PC-3 (cell line): ENCODE measurements around the gene ADAMTS3. TPM values are rescaled to one million over a fixed set of nuclear protein-coding genes. Genes with fewer than 3 reads are reported as not detected.

Source experiments
- ATAC-seq: fragments of 200-7000 bp; cut with Tn5 transposase; 2 replicates; pipeline ENCODE4 v1.9.1; 2020; ENCODE audit warnings: mild to moderate bottlenecking, moderate library complexity
- BruUV-seq: library from RNA; stranded (reverse); fragments of 400-500 nt; replicated peaks from 2 replicates; lab custom pipeline; 2021; lab: Mats Ljungman, UMichigan
- CTCF ChIA-PET: fragments of 300-600 bp; sonication (Branson Sonifier 250); formaldehyde crosslinking; loops from one replicate; lab custom pipeline; 2022; ENCODE audit warnings: antibody characterized with exemption; lab: Charles Lee
- POLR2A ChIA-PET: fragments of 300-600 bp; sonication (Branson Sonifier 250); formaldehyde crosslinking; loops from one replicate; lab custom pipeline; 2022; ENCODE audit warnings: antibody characterized with exemption; ENCODE audit not compliant: unreplicated experiment; lab: Charles Lee
- DNase-seq: peaks from one replicate; pipeline ENCODE4 v3.0.0-alpha.2; 2015
- H2AFZ ChIP-seq: fragments of 300-600 bp; sonication (generic); 2 replicates; pipeline ENCODE4 v1.6.0; 2016; ENCODE audit warnings: antibody characterized with exemption, low read length
- H3F3A ChIP-seq: fragments of 300-600 bp; sonication (generic); one replicate; pipeline ENCODE4 v1.6.0; 2017; ENCODE audit warnings: antibody characterized with exemption, low read length, control low read depth, mild to moderate bottlenecking; ENCODE audit not compliant: unreplicated experiment
- H3K27ac ChIP-seq: fragments of 300-600 bp; sonication (generic); 2 replicates; pipeline ENCODE4 v1.5.1; 2016; ENCODE audit warnings: mild to moderate bottlenecking, low read length
- H3K27me3 ChIP-seq: fragments of 300-600 bp; sonication (generic); 2 replicates; pipeline ENCODE4 v1.6.1; 2016; ENCODE audit warnings: low read length, mixed read lengths
- H3K36me3 ChIP-seq: fragments of 300-600 bp; sonication (generic); 2 replicates; pipeline ENCODE4 v1.6.1; 2016; ENCODE audit warnings: low read depth, mixed run types, low read length, mixed read lengths
- H3K4me1 ChIP-seq: fragments of 300-600 bp; sonication (generic); 2 replicates; pipeline ENCODE4 v1.5.1; 2016; ENCODE audit warnings: low read length; ENCODE audit not compliant: insufficient read depth
- H3K4me2 ChIP-seq: fragments of 300-600 bp; sonication (generic); 2 replicates; pipeline ENCODE4 v1.6.0; 2016; ENCODE audit warnings: low read length
- H3K4me3 ChIP-seq: fragments of 300-600 bp; sonication (generic); 2 replicates; pipeline ENCODE4 v1.5.1; 2016; ENCODE audit warnings: mild to moderate bottlenecking, low read length, mixed read lengths
- H3K79me2 ChIP-seq: fragments of 300-600 bp; sonication (generic); 2 replicates; pipeline ENCODE4 v1.6.1; 2017; ENCODE audit warnings: low read length, mixed read lengths
- H3K9ac ChIP-seq: fragments of 300-600 bp; sonication (generic); 2 replicates; pipeline ENCODE4 v1.6.0; 2016; ENCODE audit warnings: mild to moderate bottlenecking, low read length
- H3K9me2 ChIP-seq: fragments of 300-600 bp; sonication (generic); replicated peaks from 2 replicates; pipeline ENCODE4 v1.6.1; 2016; ENCODE audit warnings: mixed run types, low read length, mixed read lengths
- H3K9me3 ChIP-seq: fragments of 300-600 bp; sonication (generic); 2 replicates; pipeline ENCODE4 v1.6.1; 2016; ENCODE audit warnings: low read length, mixed read lengths
- H4K20me1 ChIP-seq: fragments of 300-600 bp; sonication (generic); 2 replicates; pipeline ENCODE4 v1.6.1; 2016; ENCODE audit warnings: low read length, mixed read lengths
- EZH2 ChIP-seq: fragments of 300-600 bp; sonication (generic); IDR thresholded peaks from one replicate; pipeline ENCODE4 v1.6.1; 2017; ENCODE audit warnings: antibody characterized with exemption, mild to moderate bottlenecking, low read length; ENCODE audit not compliant: unreplicated experiment
- EZH2phosphoT487 ChIP-seq: fragments of 300-600 bp; sonication (generic); IDR thresholded peaks from 2 replicates; pipeline ENCODE4 v1.6.1; 2018; ENCODE audit warnings: mild to moderate bottlenecking, antibody characterized with exemption, low read length, borderline replicate concordance
- intact Hi-C: fragments of 100-400 bp; cut with micrococcal nuclease; formaldehyde crosslinking; loops from 2 replicates; pipeline ENCODE4 v1.9.0; 2023
- total RNA-seq: library from RNA; depleted of rRNA; stranded (reverse); fragments of >200 nt; gene quantifications from 2 replicates; pipeline ENCODE4 v1.2.3, GENCODE V29; 2014
- TF ChIP-seq, protein P1 (sequence below): fragments of 300-600 bp; sonication (generic); conservative IDR thresholded peaks from 2 replicates; pipeline ENCODE4 v1.5.1; 2017; ENCODE audit warnings: antibody characterized with exemption, low read depth, mild to moderate bottlenecking, low read length

The ADAMTS3 gene
- total RNA-seq, 1 experiment from 2014 or later: 3.5 TPM

GRCh38 chr4:72446353-72447055 lies 122.5 kb downstream of the ADAMTS3 start:
- Histone ChIP-seq H4K20me1 (no peaks in the 10 kb centered on the region), H3K79me2 (no peaks in the 10 kb centered on the region), H3K27ac (no peak overlapping the region), H3K36me3 (no peaks in the 10 kb centered on the region), H3K9me3 (no peaks in the 10 kb centered on the region), H2AFZ (0 out of 2 replicates have a peak overlapping the region, but pooled peaks have one; percentile 11), H3F3A (no peaks in the 10 kb centered on the region), H3K27me3 (no peaks in the 10 kb centered on the region), H3K4me1 (0 out of 2 replicates have a peak, but pooled peaks cover 6% of the 10 kb centered on the region), H3K4me2 (no peak overlapping the region), H3K9ac (no peak overlapping the region), H3K9me2 (no peaks in the 10 kb centered on the region), H3K4me3 (no peak overlapping the region)
- ATAC-seq (peak; percentile 71), DNase-seq (peak; percentile 57)
- intact Hi-C loops: no loop called here
- CTCF ChIA-PET: no interaction called here
- POLR2A ChIA-PET: no interaction called here
- TF ChIP-seq EZH2phosphoT487 (no peak), EZH2 (no peak)
- TF ChIP-seq, protein P1, sequence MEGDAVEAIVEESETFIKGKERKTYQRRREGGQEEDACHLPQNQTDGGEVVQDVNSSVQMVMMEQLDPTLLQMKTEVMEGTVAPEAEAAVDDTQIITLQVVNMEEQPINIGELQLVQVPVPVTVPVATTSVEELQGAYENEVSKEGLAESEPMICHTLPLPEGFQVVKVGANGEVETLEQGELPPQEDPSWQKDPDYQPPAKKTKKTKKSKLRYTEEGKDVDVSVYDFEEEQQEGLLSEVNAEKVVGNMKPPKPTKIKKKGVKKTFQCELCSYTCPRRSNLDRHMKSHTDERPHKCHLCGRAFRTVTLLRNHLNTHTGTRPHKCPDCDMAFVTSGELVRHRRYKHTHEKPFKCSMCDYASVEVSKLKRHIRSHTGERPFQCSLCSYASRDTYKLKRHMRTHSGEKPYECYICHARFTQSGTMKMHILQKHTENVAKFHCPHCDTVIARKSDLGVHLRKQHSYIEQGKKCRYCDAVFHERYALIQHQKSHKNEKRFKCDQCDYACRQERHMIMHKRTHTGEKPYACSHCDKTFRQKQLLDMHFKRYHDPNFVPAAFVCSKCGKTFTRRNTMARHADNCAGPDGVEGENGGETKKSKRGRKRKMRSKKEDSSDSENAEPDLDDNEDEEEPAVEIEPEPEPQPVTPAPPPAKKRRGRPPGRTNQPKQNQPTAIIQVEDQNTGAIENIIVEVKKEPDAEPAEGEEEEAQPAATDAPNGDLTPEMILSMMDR: no peak
- no TSS peak for BruUV-seq

DNA sequence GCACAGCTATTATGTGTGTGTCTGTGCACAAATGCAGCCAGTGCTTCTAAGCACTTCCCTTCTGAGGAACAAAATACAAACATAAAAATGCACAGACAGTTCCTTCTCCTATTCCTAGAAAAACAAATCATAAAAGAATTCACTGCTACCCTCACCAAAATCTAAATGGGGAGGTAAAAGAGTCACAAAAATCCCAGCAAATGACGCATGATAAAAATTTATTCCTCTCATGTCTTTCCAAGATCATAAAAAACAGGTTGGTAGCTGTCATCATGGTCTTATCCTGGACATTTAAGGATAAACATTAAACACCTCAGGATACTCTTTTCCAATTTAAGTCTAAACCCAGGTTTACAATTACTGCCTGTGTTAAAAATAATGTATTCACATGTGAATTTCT lies 124.9 kb downstream of the ADAMTS3 start:
- TF ChIP-seq EZH2phosphoT487: no peak
- TF ChIP-seq EZH2: no peak
- TF ChIP-seq, protein P1: no peak
- Histone ChIP-seq H3K9ac (no peak overlapping the region), H3K4me2 (no peak overlapping the region), H3K4me3 (no peak overlapping the region), H4K20me1 (no peaks in the 10 kb centered on the region), H3K27ac (no peak overlapping the region), H3F3A (no peaks in the 10 kb centered on the region), H3K79me2 (no peaks in the 10 kb centered on the region), H3K4me1 (0 out of 2 replicates have a peak, but pooled peaks cover 6% of the 10 kb centered on the region), H3K9me3 (no peaks in the 10 kb centered on the region), H3K36me3 (no peaks in the 10 kb centered on the region), H3K27me3 (no peaks in the 10 kb centered on the region), H3K9me2 (no peaks in the 10 kb centered on the region), H2AFZ (no peak overlapping the region)
- POLR2A ChIA-PET: no interaction called here
- DNase-seq (no peak), ATAC-seq (no peak)
- CTCF ChIA-PET: no interaction called here
- intact Hi-C loops: no loop called here
- BruUV-seq: no TSS peak

DNA sequence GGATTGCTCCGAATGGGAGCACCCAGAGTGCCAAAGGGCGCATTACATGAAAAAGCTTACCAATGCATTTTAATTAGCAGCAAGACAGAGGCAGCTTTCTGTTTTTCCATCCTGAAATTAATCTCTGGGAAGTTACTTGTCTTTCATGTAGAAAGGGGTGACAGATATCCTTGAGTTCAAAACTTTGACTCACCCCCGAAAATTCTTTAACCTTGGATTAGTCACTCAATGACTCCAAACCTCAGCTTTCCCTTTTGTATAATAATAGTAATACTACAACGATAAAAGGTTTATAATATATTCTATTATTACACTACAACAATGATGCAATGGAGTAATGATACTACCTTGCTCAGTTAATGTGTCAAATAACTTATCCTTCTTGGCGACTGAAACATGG lies 126.3 kb downstream of the ADAMTS3 start:
- Histone ChIP-seq H3K9me3 (no peaks in the 10 kb centered on the region), H3K9ac (no peak overlapping the region), H3K27me3 (no peaks in the 10 kb centered on the region), H3K9me2 (no peaks in the 10 kb centered on the region), H3K36me3 (no peaks in the 10 kb centered on the region), H4K20me1 (no peaks in the 10 kb centered on the region), H2AFZ (no peak overlapping the region), H3K27ac (no peak overlapping the region), H3K4me3 (no peak overlapping the region), H3K79me2 (no peaks in the 10 kb centered on the region), H3K4me2 (no peak overlapping the region), H3K4me1 (0 out of 2 replicates have a peak, but pooled peaks cover 6% of the 10 kb centered on the region), H3F3A (no peaks in the 10 kb centered on the region)
- DNase-seq (no peak), ATAC-seq (no peak)
- intact Hi-C loops: no loop called here
- TF ChIP-seq EZH2: no peak
- TF ChIP-seq EZH2phosphoT487: no peak
- TF ChIP-seq, protein P1: no peak
- BruUV-seq: no TSS peak
- POLR2A ChIA-PET: no interaction called here
- CTCF ChIA-PET: no interaction called here
